Astrocyte (in vitro differentiated cells and primary cell): ENCODE data around the gene TAP1. TPM values are rescaled to one million over a fixed set of nuclear protein-coding genes. Genes with fewer than 3 reads are reported as not detected.

Experiments used
- DNase-seq: peaks from one replicate; pipeline ENCODE4 v3.0.0-alpha.2; 2010; ENCODE audit warnings: low read depth
- FAIRE-seq: peaks from 2 replicates; lab custom pipeline; 2011; peaks lifted over from hg19 to GRCh38; lab: Jason Lieb, UNC
- H2AFZ ChIP-seq: 2 replicates; pipeline ENCODE4 v1.6.0; 2012; ENCODE audit warnings: low read depth, low read length, inconsistent platforms
- H3K27ac ChIP-seq: 2 replicates; pipeline ENCODE4 v1.5.1; 2011; ENCODE audit warnings: low read depth, low read length, inconsistent platforms
- H3K27me3 ChIP-seq: 2 replicates; pipeline ENCODE4 v1.6.0; 2011; ENCODE audit warnings: low read length, inconsistent platforms; ENCODE audit not compliant: insufficient read depth
- H3K36me3 ChIP-seq: 2 replicates; pipeline ENCODE4 v1.5.1; 2011; ENCODE audit warnings: low read length, inconsistent platforms; ENCODE audit not compliant: insufficient read depth
- H3K4me1 ChIP-seq: 2 replicates; pipeline ENCODE4 v1.5.1; 2011; ENCODE audit warnings: low read length, inconsistent platforms; ENCODE audit not compliant: insufficient read depth
- H3K4me2 ChIP-seq: 2 replicates; pipeline ENCODE4 v1.6.0; 2012; ENCODE audit warnings: low read length, inconsistent platforms
- H3K4me3 ChIP-seq: 2 replicates; pipeline ENCODE4 v1.5.1; 2011; ENCODE audit warnings: low read depth, mild to moderate bottlenecking, low read length, inconsistent platforms; ENCODE audit not compliant: insufficient read depth
- H3K79me2 ChIP-seq: 2 replicates; pipeline ENCODE4 v1.6.0; 2012; ENCODE audit warnings: mild to moderate bottlenecking, low read length, inconsistent platforms; ENCODE audit not compliant: insufficient read depth
- H3K9ac ChIP-seq: 2 replicates; pipeline ENCODE4 v1.6.0; 2012; ENCODE audit warnings: mild to moderate bottlenecking, low read length, inconsistent platforms
- H3K9me3 ChIP-seq: 2 replicates; pipeline ENCODE4 v1.5.1; 2012; ENCODE audit warnings: low read depth, mild to moderate bottlenecking, low read length, inconsistent platforms; ENCODE audit not compliant: insufficient read depth
- H4K20me1 ChIP-seq: 2 replicates; pipeline ENCODE4 v1.6.0; 2012; ENCODE audit warnings: low read length, inconsistent platforms; ENCODE audit not compliant: insufficient read depth
- H3K27ac Mint-ChIP-seq: one replicate; pipeline ENCODE4 v1.8.0; 2021; ENCODE audit warnings: mild to moderate bottlenecking, mixed read lengths; ENCODE audit not compliant: unreplicated experiment
- H3K27me3 Mint-ChIP-seq: one replicate; pipeline ENCODE4 v1.8.0; 2021; ENCODE audit warnings: low read depth, mixed read lengths; ENCODE audit not compliant: unreplicated experiment
- H3K36me3 Mint-ChIP-seq: one replicate; pipeline ENCODE4 v1.8.0; 2021; ENCODE audit warnings: low read depth, mixed read lengths; ENCODE audit not compliant: unreplicated experiment
- H3K4me1 Mint-ChIP-seq: one replicate; pipeline ENCODE4 v1.8.0; 2021; ENCODE audit warnings: low read depth, mixed read lengths; ENCODE audit not compliant: unreplicated experiment
- H3K4me3 Mint-ChIP-seq: one replicate; pipeline ENCODE4 v1.8.0; 2021; ENCODE audit warnings: mild to moderate bottlenecking, moderate library complexity, mixed read lengths; ENCODE audit not compliant: unreplicated experiment
- H3K9me3 Mint-ChIP-seq: one replicate; pipeline ENCODE4 v1.8.0; 2021; ENCODE audit warnings: mild to moderate bottlenecking, mixed read lengths; ENCODE audit not compliant: unreplicated experiment
- EZH2 ChIP-seq: IDR thresholded peaks from 2 replicates; pipeline ENCODE4 v1.6.1; 2012; ENCODE audit warnings: mild to moderate bottlenecking, low read length, inconsistent platforms; ENCODE audit not compliant: insufficient read depth
- total RNA-seq: library from RNA; stranded (reverse); gene quantifications from 2 replicates; pipeline ENCODE4 v1.2.1, GENCODE V29; 2021
- TF ChIP-seq, protein P1 (sequence below): IDR thresholded peaks from 2 replicates; pipeline ENCODE4 v1.5.1; 2011; ENCODE audit warnings: low read depth, mild to moderate bottlenecking, inconsistent platforms, low read length, moderate library complexity; ENCODE audit not compliant: insufficient read depth

The TAP1 gene
- total RNA-seq, 1 donor from 2014 or later, result 135 TPM

DNA sequence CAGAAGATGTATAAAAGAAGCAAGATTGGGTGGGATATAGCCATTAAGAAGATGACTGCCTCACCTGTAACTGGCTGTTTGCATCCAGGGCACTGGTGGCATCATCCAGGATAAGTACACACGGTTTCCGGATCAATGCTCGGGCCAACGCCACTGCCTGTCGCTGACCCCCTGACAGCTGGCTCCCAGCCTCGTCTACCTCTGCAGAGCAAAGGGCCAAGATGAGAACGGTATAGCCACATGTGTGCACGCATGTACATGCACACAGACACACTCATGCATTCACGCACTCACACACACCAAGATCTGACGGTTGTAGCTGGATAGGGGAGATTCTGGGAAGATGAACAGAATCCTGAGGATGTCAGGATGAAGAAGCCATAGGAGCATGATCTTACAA is 6.5 kb downstream of the TAP1 start:
- H3K9me3 ChIP-seq, result no peaks in the 10 kb centered on the region
- H3K9ac ChIP-seq, result no peak overlapping the region
- peaks cover 4% of the 10 kb centered on the region for H3K9me3 Mint-ChIP-seq
- H3K36me3 Mint-ChIP-seq, result peaks cover 51% of the 10 kb centered on the region
- peaks cover 3% of the 10 kb centered on the region for H3K4me1 ChIP-seq
- no peak overlapping the region for H3K27ac Mint-ChIP-seq
- H3K27me3 Mint-ChIP-seq, result peaks cover 14% of the 10 kb centered on the region
- no peaks in the 10 kb centered on the region for H4K20me1 ChIP-seq
- no peak overlapping the region for H3K4me2 ChIP-seq
- FAIRE-seq, result no peak
- no peak overlapping the region for H3K4me3 ChIP-seq
- H3K4me1 Mint-ChIP-seq, result peaks cover 22% of the 10 kb centered on the region
- H3K36me3 ChIP-seq, result peaks cover 8% of the 10 kb centered on the region
- H3K27ac ChIP-seq, result no peak overlapping the region
- H3K79me2 ChIP-seq, result peaks cover under 1% of the 10 kb centered on the region
- H3K27me3 ChIP-seq, result no peaks in the 10 kb centered on the region
- no peak for DNase-seq
- H2AFZ ChIP-seq, result no peak overlapping the region
- no peak overlapping the region for H3K4me3 Mint-ChIP-seq
- TF ChIP-seq, protein P1, sequence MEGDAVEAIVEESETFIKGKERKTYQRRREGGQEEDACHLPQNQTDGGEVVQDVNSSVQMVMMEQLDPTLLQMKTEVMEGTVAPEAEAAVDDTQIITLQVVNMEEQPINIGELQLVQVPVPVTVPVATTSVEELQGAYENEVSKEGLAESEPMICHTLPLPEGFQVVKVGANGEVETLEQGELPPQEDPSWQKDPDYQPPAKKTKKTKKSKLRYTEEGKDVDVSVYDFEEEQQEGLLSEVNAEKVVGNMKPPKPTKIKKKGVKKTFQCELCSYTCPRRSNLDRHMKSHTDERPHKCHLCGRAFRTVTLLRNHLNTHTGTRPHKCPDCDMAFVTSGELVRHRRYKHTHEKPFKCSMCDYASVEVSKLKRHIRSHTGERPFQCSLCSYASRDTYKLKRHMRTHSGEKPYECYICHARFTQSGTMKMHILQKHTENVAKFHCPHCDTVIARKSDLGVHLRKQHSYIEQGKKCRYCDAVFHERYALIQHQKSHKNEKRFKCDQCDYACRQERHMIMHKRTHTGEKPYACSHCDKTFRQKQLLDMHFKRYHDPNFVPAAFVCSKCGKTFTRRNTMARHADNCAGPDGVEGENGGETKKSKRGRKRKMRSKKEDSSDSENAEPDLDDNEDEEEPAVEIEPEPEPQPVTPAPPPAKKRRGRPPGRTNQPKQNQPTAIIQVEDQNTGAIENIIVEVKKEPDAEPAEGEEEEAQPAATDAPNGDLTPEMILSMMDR, result no peak
- no peak for TF ChIP-seq EZH2

DNA sequence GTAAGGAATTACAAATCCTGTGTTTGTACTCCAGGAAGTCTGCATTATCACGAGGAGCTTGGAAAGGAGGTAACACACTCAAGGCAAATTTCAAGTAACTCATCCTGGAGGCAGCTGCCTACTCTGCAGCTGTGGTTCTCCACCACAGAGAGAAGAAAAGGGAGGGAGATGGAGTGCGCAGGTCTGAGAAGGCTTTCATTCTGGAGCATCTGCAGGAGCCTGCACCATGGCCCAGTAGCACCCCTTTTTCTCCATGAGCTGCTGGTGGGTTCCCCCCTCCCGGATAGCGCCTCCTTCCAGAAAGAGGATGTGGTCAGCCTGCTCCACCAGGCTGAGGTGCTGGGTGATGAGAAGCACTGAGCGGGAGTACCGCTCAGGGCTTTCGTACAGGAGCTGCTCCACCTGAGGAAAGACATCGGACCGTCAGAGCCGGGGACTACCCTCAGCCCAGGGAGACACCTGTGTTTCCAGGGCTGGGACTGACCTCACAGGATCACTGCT is 8.1 kb downstream of the TAP1 start:
- no peak overlapping the region for H2AFZ ChIP-seq
- H3K27me3 Mint-ChIP-seq, result peaks cover 18% of the 10 kb centered on the region
- H3K9me3 Mint-ChIP-seq, result peaks cover 1% of the 10 kb centered on the region
- no peak for FAIRE-seq
- H3K36me3 Mint-ChIP-seq, result peaks cover 50% of the 10 kb centered on the region
- H3K4me2 ChIP-seq, result no peak overlapping the region
- H3K36me3 ChIP-seq, result peaks cover 8% of the 10 kb centered on the region
- no peaks in the 10 kb centered on the region for H4K20me1 ChIP-seq
- no peak overlapping the region for H3K9ac ChIP-seq
- no peak for DNase-seq
- no peak overlapping the region for H3K27ac Mint-ChIP-seq
- H3K4me3 ChIP-seq, result no peak overlapping the region
- TF ChIP-seq, protein P1, result no peak
- no peak for TF ChIP-seq EZH2
- H3K9me3 ChIP-seq, result no peaks in the 10 kb centered on the region
- no peaks in the 10 kb centered on the region for H3K79me2 ChIP-seq
- H3K4me3 Mint-ChIP-seq, result peak overlapping the region; percentile 42
- peaks cover 3% of the 10 kb centered on the region for H3K4me1 ChIP-seq
- peaks cover 12% of the 10 kb centered on the region for H3K4me1 Mint-ChIP-seq
- H3K27me3 ChIP-seq, result no peaks in the 10 kb centered on the region
- no peak overlapping the region for H3K27ac ChIP-seq

DNA sequence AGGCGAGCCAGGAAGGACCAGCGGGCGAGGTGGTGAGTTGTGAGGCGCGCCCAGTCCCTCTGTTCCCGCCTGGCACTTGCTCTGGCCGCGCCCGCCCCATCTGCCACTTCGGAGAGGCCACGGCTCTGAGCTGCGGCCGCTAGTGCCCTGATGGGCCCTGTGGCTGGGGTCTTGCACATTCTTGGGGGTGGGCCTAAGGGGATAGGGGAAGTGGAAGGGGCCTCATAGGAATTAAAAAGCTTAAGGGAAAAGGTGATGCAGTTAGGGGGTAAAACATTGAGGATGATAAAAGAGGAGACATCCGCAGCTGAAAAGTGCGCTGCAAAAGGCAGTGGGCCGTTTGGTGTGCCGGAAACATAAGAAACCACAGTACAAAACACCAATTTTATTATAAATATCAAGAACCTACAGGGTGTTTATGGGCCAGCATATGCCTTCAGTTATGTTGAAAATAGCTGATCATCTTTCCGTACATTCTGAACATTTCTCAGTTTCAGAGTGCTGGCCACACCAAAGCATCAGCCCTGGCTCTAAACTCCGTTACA is 8.6 kb downstream of the TAP1 start:
- Mint-ChIP-seq H3K9me3 (peaks cover 1% of the 10 kb centered on the region), H3K27ac (peak overlapping the region; percentile 91), H3K27me3 (peaks cover 18% of the 10 kb centered on the region), H3K4me1 (peaks cover 12% of the 10 kb centered on the region), H3K4me3 (peak overlapping the region; percentile 96), H3K36me3 (peaks cover 45% of the 10 kb centered on the region)
- Histone ChIP-seq H3K79me2 (no peaks in the 10 kb centered on the region), H3K9me3 (no peaks in the 10 kb centered on the region), H3K27ac (no peak overlapping the region), H2AFZ (peak overlapping the region; percentile 92), H3K4me3 (peak overlapping the region; percentile 93), H3K36me3 (peaks cover 8% of the 10 kb centered on the region), H3K4me1 (peaks cover 3% of the 10 kb centered on the region), H4K20me1 (no peaks in the 10 kb centered on the region), H3K9ac (peak overlapping the region; percentile 90), H3K27me3 (no peaks in the 10 kb centered on the region), H3K4me2 (peak overlapping the region; percentile 91)
- FAIRE-seq (no peak), DNase-seq (no peak)
- TF ChIP-seq EZH2, result no peak
- TF ChIP-seq, protein P1, result no peak
